T-helper 2 cell treated with Interferon-gamma antibody and Interleukin-4, amounts not matched to agents 5 μg/mL and 100 μg/mL, for 36 hours (primary cell): ENCODE data around the gene LAMTOR1.

ENCODE experiments used
- DNase-seq: peaks from one replicate; pipeline ENCODE4 v3.0.0; 2021; ENCODE audit warnings: low spot score
- H3K27ac Mint-ChIP-seq: one replicate; pipeline ENCODE4 v1.8.0; 2021; ENCODE audit warnings: mild to moderate bottlenecking, mixed read lengths
- H3K27me3 Mint-ChIP-seq: one replicate; pipeline ENCODE4 v1.8.0; 2021; ENCODE audit warnings: low read depth, mixed read lengths
- H3K36me3 Mint-ChIP-seq: one replicate; pipeline ENCODE4 v1.8.0; 2021; ENCODE audit warnings: low read depth, mixed read lengths
- H3K4me1 Mint-ChIP-seq: one replicate; pipeline ENCODE4 v1.8.0; 2021; ENCODE audit warnings: low read depth, mixed read lengths
- H3K4me3 Mint-ChIP-seq: one replicate; pipeline ENCODE4 v1.8.0; 2022; ENCODE audit warnings: mild to moderate bottlenecking, moderate library complexity, mixed read lengths
- H3K9me3 Mint-ChIP-seq: one replicate; pipeline ENCODE4 v1.8.0; 2021; ENCODE audit warnings: mixed read lengths

The LAMTOR1 gene

GRCh38 chr11:72132646-72133045 is 29.5 kb upstream of the LAMTOR1 start:
- Mint-ChIP-seq H3K27ac (no peak overlapping the region), H3K36me3 (peaks cover 5% of the 10 kb centered on the region), H3K27me3 (peaks cover 29% of the 10 kb centered on the region), H3K9me3 (peaks cover 18% of the 10 kb centered on the region), H3K4me3 (no peak overlapping the region), H3K4me1 (peaks cover 2% of the 10 kb centered on the region)
- no peak for DNase-seq

GRCh38 chr11:72129381-72129780 is 26.3 kb upstream of the LAMTOR1 start:
- DNase-seq: no peak
- no peak overlapping the region for H3K27ac Mint-ChIP-seq

GRCh38 chr11:72127923-72128322 is 24.8 kb upstream of the LAMTOR1 start:
- DNase-seq: no peak
- Mint-ChIP-seq H3K9me3 (peaks cover 27% of the 10 kb centered on the region), H3K27ac (no peak overlapping the region), H3K27me3 (peaks cover 25% of the 10 kb centered on the region), H3K4me1 (no peaks in the 10 kb centered on the region), H3K4me3 (no peak overlapping the region), H3K36me3 (peaks cover 4% of the 10 kb centered on the region)

More at GRCh38 chr11:72129381-72129780, 26.3 kb upstream of the LAMTOR1 start:
- Mint-ChIP-seq H3K36me3 (peaks cover 4% of the 10 kb centered on the region), H3K27me3 (peaks cover 29% of the 10 kb centered on the region), H3K4me1 (no peaks in the 10 kb centered on the region), H3K9me3 (peaks cover 24% of the 10 kb centered on the region), H3K4me3 (no peak overlapping the region)

- Mint-ChIP-seq H3K27me3 (peaks cover 12% of the 10 kb centered on the region), H3K27ac (no peak overlapping the region), H3K36me3 (peaks cover 4% of the 10 kb centered on the region), H3K4me3 (no peak overlapping the region), H3K4me1 (no peaks in the 10 kb centered on the region), H3K9me3 (peaks cover 27% of the 10 kb centered on the region)
- no peak for DNase-seq
Measured at GRCh38 chr11:72125956-72126355, 22.9 kb upstream of the LAMTOR1 start.

GRCh38 chr11:72124046-72124445 is 20.9 kb upstream of the LAMTOR1 start:
- Mint-ChIP-seq H3K4me1 (peaks cover under 1% of the 10 kb centered on the region), H3K36me3 (peaks cover 2% of the 10 kb centered on the region), H3K27ac (no peak overlapping the region), H3K27me3 (peaks cover 8% of the 10 kb centered on the region), H3K4me3 (no peak overlapping the region), H3K9me3 (peaks cover 23% of the 10 kb centered on the region)
- no peak for DNase-seq

GRCh38 chr11:72123117-72123653 is 20.1 kb upstream of the LAMTOR1 start:
- Mint-ChIP-seq H3K4me1 (peaks cover 3% of the 10 kb centered on the region), H3K27ac (no peak overlapping the region), H3K9me3 (peaks cover 14% of the 10 kb centered on the region), H3K36me3 (no peaks in the 10 kb centered on the region), H3K4me3 (no peak overlapping the region), H3K27me3 (peaks cover 2% of the 10 kb centered on the region)
- DNase-seq: no peak

- DNase-seq: no peak
- H3K4me3 Mint-ChIP-seq: no peak overlapping the region
- peaks cover 2% of the 10 kb centered on the region for H3K27me3 Mint-ChIP-seq
- H3K4me1 Mint-ChIP-seq: peaks cover 3% of the 10 kb centered on the region
- H3K9me3 Mint-ChIP-seq: peaks cover 8% of the 10 kb centered on the region
- H3K36me3 Mint-ChIP-seq: no peaks in the 10 kb centered on the region
- H3K27ac Mint-ChIP-seq: no peak overlapping the region
Measured at GRCh38 chr11:72122607-72123006, 19.5 kb upstream of the LAMTOR1 start.

- peaks cover 3% of the 10 kb centered on the region for H3K9me3 Mint-ChIP-seq
- peaks cover 2% of the 10 kb centered on the region for H3K27me3 Mint-ChIP-seq
- H3K4me3 Mint-ChIP-seq: no peak overlapping the region
- no peak overlapping the region for H3K27ac Mint-ChIP-seq
- H3K36me3 Mint-ChIP-seq: no peaks in the 10 kb centered on the region
- no peak for DNase-seq
- peaks cover 3% of the 10 kb centered on the region for H3K4me1 Mint-ChIP-seq
Measured at GRCh38 chr11:72120930-72121329, 17.8 kb upstream of the LAMTOR1 start.

- Mint-ChIP-seq H3K27me3 (no peaks in the 10 kb centered on the region), H3K27ac (no peak overlapping the region), H3K36me3 (no peaks in the 10 kb centered on the region), H3K4me1 (peaks cover 3% of the 10 kb centered on the region), H3K9me3 (peaks cover under 1% of the 10 kb centered on the region), H3K4me3 (no peak overlapping the region)
- no peak for DNase-seq
Measured at GRCh38 chr11:72119198-72119597, 16.1 kb upstream of the LAMTOR1 start.

- Mint-ChIP-seq H3K36me3 (peaks cover 3% of the 10 kb centered on the region), H3K4me3 (no peak overlapping the region), H3K4me1 (peaks cover 20% of the 10 kb centered on the region), H3K27ac (no peak overlapping the region), H3K27me3 (no peaks in the 10 kb centered on the region), H3K9me3 (no peaks in the 10 kb centered on the region)
- DNase-seq: no peak
Measured at GRCh38 chr11:72116019-72116755, 13.1 kb upstream of the LAMTOR1 start.

- H3K36me3 Mint-ChIP-seq: peaks cover 11% of the 10 kb centered on the region
- no peaks in the 10 kb centered on the region for H3K27me3 Mint-ChIP-seq
- no peak overlapping the region for H3K27ac Mint-ChIP-seq
- no peak for DNase-seq
- peaks cover 24% of the 10 kb centered on the region for H3K4me1 Mint-ChIP-seq
- no peaks in the 10 kb centered on the region for H3K9me3 Mint-ChIP-seq
- H3K4me3 Mint-ChIP-seq: no peak overlapping the region
Measured at GRCh38 chr11:72114570-72114969, 11.5 kb upstream of the LAMTOR1 start.

- H3K27me3 Mint-ChIP-seq: no peaks in the 10 kb centered on the region
- no peaks in the 10 kb centered on the region for H3K9me3 Mint-ChIP-seq
- peak overlapping the region; percentile 97 for H3K4me3 Mint-ChIP-seq
- H3K36me3 Mint-ChIP-seq: peaks cover 11% of the 10 kb centered on the region
- H3K4me1 Mint-ChIP-seq: peaks cover 21% of the 10 kb centered on the region
- peak overlapping the region; percentile 99 for H3K27ac Mint-ChIP-seq
- no peak for DNase-seq
Measured at GRCh38 chr11:72112978-72113808, 10.1 kb upstream of the LAMTOR1 start.

GRCh38 chr11:72112143-72112977 is 9.3 kb upstream of the LAMTOR1 start, which contains the start of gene ANAPC15:
Gene ANAPC15, minus strand, starts transcription at chr11:72112695. Its CDS starts 1,419 bp downstream, at chr11:72111276.
- peaks cover 21% of the 10 kb centered on the region for H3K4me1 Mint-ChIP-seq
- peaks cover 13% of the 10 kb centered on the region for H3K36me3 Mint-ChIP-seq
- no peaks in the 10 kb centered on the region for H3K9me3 Mint-ChIP-seq
- no peaks in the 10 kb centered on the region for H3K27me3 Mint-ChIP-seq
- peak within 1 kb of the TSS; percentile 99 for H3K27ac Mint-ChIP-seq
- H3K4me3 Mint-ChIP-seq: peak within 1 kb of the TSS; percentile 97
- peak; percentile 99 for DNase-seq
